MM.1S (cell line): ENCODE data around the gene FRMD4B.

ENCODE experiments used
- EZH2 ChIP-seq: fragments of 300-600 bp; sonication (generic); optimal IDR thresholded peaks from 2 replicates; pipeline ENCODE3; 2017; ENCODE audit warnings: low read depth, mild to moderate bottlenecking, antibody characterized with exemption, low read length, mixed read lengths
- TF ChIP-seq, protein P1 (sequence below): fragments of 300-600 bp; sonication (generic); IDR thresholded peaks from 2 replicates; pipeline ENCODE4 v1.5.1; 2016; ENCODE audit warnings: antibody characterized with exemption, low read length, mixed read lengths

- TF ChIP-seq, protein P1, sequence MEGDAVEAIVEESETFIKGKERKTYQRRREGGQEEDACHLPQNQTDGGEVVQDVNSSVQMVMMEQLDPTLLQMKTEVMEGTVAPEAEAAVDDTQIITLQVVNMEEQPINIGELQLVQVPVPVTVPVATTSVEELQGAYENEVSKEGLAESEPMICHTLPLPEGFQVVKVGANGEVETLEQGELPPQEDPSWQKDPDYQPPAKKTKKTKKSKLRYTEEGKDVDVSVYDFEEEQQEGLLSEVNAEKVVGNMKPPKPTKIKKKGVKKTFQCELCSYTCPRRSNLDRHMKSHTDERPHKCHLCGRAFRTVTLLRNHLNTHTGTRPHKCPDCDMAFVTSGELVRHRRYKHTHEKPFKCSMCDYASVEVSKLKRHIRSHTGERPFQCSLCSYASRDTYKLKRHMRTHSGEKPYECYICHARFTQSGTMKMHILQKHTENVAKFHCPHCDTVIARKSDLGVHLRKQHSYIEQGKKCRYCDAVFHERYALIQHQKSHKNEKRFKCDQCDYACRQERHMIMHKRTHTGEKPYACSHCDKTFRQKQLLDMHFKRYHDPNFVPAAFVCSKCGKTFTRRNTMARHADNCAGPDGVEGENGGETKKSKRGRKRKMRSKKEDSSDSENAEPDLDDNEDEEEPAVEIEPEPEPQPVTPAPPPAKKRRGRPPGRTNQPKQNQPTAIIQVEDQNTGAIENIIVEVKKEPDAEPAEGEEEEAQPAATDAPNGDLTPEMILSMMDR = no peak
- no peak for TF ChIP-seq EZH2
These were observed 86.5 kb downstream of the FRMD4B start for GRCh38 chr3:69299344-69299743.
